ENCODE measurements around the gene DLGAP1. TPM values are rescaled to one million over a fixed set of nuclear protein-coding genes. Genes with fewer than 3 reads are reported as not detected.

DLGAP1 gene
- total RNA-seq, 4 donors from 2014 or later: 0.13 to 6.2 (median 0.53) TPM

DNA sequence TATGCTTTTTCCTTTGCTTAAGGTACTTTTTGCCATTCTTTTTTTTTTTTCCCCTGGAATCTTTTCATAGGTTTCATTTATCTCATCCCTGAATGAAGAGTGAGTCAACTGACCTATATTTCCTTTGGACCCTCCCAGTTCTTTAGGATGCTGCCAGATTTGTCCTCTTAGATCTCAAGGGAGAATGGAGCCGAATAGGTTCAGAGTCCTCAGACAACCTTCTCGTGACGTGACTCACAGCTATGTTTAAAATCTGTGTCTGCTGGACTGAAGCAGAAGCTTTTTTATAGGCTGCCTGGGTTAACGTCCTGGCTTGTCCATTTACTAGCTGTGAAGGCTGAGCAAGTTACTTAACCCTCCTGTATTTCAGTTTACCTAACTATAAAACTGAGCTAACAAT is 358.6 kb downstream of the DLGAP1 start:
- Histone ChIP-seq H3K4me3 (no peak overlapping the region), H3K4me1 (no peaks in the 10 kb centered on the region), H3K36me3 (no peaks in the 10 kb centered on the region), H3K27me3 (no peaks in the 10 kb centered on the region), H3K27ac (no peak overlapping the region), H3K9me3 (no peaks in the 10 kb centered on the region)
- in situ Hi-C loops (cut with MboI; ENCODE audit: low sequenced_read_pairs in 4 of 4) (no loop called here), intact Hi-C loops (cut with DNase I; ENCODE audit: low total_unique reads) (no loop called here)
- no peak for ATAC-seq
- DNase-seq: no peak
- no peak for TF ChIP-seq POLR2A (IDR thresholded peaks at IDR 0.05)
- TF ChIP-seq, protein P1, sequence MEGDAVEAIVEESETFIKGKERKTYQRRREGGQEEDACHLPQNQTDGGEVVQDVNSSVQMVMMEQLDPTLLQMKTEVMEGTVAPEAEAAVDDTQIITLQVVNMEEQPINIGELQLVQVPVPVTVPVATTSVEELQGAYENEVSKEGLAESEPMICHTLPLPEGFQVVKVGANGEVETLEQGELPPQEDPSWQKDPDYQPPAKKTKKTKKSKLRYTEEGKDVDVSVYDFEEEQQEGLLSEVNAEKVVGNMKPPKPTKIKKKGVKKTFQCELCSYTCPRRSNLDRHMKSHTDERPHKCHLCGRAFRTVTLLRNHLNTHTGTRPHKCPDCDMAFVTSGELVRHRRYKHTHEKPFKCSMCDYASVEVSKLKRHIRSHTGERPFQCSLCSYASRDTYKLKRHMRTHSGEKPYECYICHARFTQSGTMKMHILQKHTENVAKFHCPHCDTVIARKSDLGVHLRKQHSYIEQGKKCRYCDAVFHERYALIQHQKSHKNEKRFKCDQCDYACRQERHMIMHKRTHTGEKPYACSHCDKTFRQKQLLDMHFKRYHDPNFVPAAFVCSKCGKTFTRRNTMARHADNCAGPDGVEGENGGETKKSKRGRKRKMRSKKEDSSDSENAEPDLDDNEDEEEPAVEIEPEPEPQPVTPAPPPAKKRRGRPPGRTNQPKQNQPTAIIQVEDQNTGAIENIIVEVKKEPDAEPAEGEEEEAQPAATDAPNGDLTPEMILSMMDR (IDR thresholded peaks at IDR 0.05 in 4 of 5, conservative IDR thresholded peaks at IDR 0.05 in 1 of 5): no peak

DNA sequence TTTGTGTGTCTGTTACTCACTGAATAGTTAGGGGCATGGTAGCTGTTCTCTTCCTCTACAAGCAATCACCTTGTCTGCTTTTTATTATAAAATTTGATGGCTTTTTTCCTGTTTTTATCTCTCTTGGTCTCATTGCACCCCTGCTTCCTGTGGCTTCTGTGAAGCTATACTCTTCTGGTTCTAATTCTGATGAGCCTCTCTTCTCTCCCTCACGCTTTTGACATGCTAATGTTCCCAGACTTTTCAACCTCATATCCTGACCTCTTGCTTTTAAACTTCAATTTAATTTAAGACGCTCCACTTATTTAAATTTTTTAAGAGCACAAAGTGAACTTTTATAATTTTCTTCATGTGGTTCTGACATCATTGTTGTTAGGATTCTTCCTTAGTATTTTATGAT is 361.4 kb downstream of the DLGAP1 start:
- Histone ChIP-seq H3K27me3 (no peaks in the 10 kb centered on the region), H3K36me3 (no peaks in the 10 kb centered on the region), H3K9me3 (no peaks in the 10 kb centered on the region), H3K4me1 (no peaks in the 10 kb centered on the region), H3K4me3 (no peak overlapping the region), H3K27ac (no peak overlapping the region)
- in situ Hi-C loops (cut with MboI; ENCODE audit: low sequenced_read_pairs in 4 of 4) (no loop called here), intact Hi-C loops (cut with DNase I; ENCODE audit: low total_unique reads) (no loop called here)
- TF ChIP-seq POLR2A (IDR thresholded peaks at IDR 0.05): no peak
- TF ChIP-seq, protein P1 (IDR thresholded peaks at IDR 0.05 in 4 of 5, conservative IDR thresholded peaks at IDR 0.05 in 1 of 5): no peak
- no peak for DNase-seq
- ATAC-seq: no peak

DNA sequence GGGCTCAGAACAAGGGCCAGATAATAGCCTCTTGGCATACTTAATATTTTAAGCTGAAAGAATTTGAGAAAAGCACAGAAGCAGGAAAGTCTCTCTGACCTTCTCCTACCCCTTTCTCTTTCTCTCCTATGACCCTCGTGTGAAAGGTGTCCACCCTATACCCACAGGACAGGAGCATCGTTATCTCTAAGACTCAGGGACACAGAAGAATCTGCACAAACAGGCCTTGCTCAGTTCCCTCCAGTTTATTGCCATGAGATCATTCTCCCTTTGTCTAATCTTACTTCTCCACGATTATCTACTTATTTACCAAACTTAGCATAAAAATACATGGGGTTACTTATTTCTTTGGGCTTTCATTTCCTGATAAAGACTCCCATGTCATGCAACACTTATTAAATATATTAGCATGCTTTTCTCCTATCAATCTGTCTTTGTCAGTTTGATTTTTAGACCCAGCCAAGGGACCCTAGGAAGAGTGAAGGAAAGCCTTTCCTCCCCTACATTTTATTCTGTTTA is 370.7 kb downstream of the DLGAP1 start:
- intact Hi-C loops (cut with DNase I; ENCODE audit: low total_unique reads): no loop called here
- Histone ChIP-seq H3K36me3 (no peaks in the 10 kb centered on the region), H3K27ac (no peak overlapping the region), H3K4me1 (no peaks in the 10 kb centered on the region), H3K9me3 (no peaks in the 10 kb centered on the region), H3K27me3 (no peaks in the 10 kb centered on the region), H3K4me3 (no peak overlapping the region)
- no peak for TF ChIP-seq POLR2A (IDR thresholded peaks at IDR 0.05)
- TF ChIP-seq, protein P1 (IDR thresholded peaks at IDR 0.05 in 4 of 5, conservative IDR thresholded peaks at IDR 0.05 in 1 of 5): no peak
- in situ Hi-C loops (cut with MboI; ENCODE audit: low sequenced_read_pairs in 4 of 4): no loop called here
- DNase-seq (no peak), ATAC-seq (no peak)

DNA sequence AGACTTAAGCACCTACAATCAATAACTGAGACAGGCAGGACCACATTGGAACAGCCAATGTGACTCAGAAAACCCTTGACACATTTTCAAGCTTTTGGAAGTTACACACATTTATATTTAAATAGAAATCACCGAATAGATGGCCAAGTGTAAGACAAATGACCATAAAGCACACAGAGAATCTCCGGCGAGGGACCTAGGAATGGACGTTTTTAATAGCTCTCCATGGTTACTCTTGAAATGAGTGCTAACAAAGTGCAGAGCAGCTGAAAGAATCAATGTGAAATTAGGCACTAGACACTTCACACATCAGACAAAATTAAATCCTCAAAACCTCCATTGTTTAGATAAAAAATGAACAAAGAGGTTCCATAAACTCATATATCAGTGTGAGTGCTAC is 376.9 kb downstream of the DLGAP1 start:
- DNase-seq (no peak), ATAC-seq (no peak)
- intact Hi-C loops (cut with DNase I; ENCODE audit: low total_unique reads) (no loop called here), in situ Hi-C loops (cut with MboI; ENCODE audit: low sequenced_read_pairs in 4 of 4) (no loop called here)
- no peaks in the 10 kb centered on the region for H3K36me3 ChIP-seq
- H3K9me3 ChIP-seq: no peaks in the 10 kb centered on the region
- no peaks in the 10 kb centered on the region for H3K4me1 ChIP-seq
- H3K27ac ChIP-seq: no peak overlapping the region
- H3K4me3 ChIP-seq: no peak overlapping the region
- TF ChIP-seq, protein P1 (IDR thresholded peaks at IDR 0.05 in 4 of 5, conservative IDR thresholded peaks at IDR 0.05 in 1 of 5): no peak
- no peak for TF ChIP-seq POLR2A (IDR thresholded peaks at IDR 0.05)
- no peaks in the 10 kb centered on the region for H3K27me3 ChIP-seq

DNA sequence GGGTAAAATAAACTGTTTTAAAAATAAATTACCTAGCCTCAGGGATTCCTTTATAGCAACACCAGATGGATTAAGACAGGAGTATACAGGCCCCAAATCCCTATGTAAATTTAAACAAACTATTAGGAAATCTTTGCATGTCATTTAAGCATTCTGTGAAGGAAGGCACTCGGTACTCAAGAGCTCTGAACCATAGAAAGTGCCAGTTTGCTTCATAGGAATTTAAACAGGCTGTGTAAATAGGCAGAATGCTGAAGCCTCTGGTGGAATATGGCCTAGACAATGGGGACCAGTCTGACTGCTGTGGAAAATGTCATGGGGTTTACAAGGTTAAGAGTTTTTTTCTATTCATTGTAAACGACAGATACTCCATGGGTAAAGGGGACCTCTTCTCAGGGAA is 377.4 kb downstream of the DLGAP1 start:
- DNase-seq: no peak
- no peak overlapping the region for H3K27ac ChIP-seq
- no peak for TF ChIP-seq POLR2A (IDR thresholded peaks at IDR 0.05)
- TF ChIP-seq, protein P1 (IDR thresholded peaks at IDR 0.05 in 4 of 5, conservative IDR thresholded peaks at IDR 0.05 in 1 of 5): no peak
- in situ Hi-C loops (cut with MboI; ENCODE audit: low sequenced_read_pairs in 4 of 4) (no loop called here), intact Hi-C loops (cut with DNase I; ENCODE audit: low total_unique reads) (no loop called here)
- H3K4me3 ChIP-seq: no peak overlapping the region
- no peaks in the 10 kb centered on the region for H3K4me1 ChIP-seq
- H3K36me3 ChIP-seq: no peaks in the 10 kb centered on the region
- H3K27me3 ChIP-seq: no peaks in the 10 kb centered on the region
- H3K9me3 ChIP-seq: no peaks in the 10 kb centered on the region
- no peak for ATAC-seq
